ENCODE data around the gene SKIL.

- TF ChIP-seq, protein P1, sequence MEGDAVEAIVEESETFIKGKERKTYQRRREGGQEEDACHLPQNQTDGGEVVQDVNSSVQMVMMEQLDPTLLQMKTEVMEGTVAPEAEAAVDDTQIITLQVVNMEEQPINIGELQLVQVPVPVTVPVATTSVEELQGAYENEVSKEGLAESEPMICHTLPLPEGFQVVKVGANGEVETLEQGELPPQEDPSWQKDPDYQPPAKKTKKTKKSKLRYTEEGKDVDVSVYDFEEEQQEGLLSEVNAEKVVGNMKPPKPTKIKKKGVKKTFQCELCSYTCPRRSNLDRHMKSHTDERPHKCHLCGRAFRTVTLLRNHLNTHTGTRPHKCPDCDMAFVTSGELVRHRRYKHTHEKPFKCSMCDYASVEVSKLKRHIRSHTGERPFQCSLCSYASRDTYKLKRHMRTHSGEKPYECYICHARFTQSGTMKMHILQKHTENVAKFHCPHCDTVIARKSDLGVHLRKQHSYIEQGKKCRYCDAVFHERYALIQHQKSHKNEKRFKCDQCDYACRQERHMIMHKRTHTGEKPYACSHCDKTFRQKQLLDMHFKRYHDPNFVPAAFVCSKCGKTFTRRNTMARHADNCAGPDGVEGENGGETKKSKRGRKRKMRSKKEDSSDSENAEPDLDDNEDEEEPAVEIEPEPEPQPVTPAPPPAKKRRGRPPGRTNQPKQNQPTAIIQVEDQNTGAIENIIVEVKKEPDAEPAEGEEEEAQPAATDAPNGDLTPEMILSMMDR (IDR thresholded peaks at IDR 0.05) = no peak
- no peak for TF ChIP-seq POLR2AphosphoS5 (IDR thresholded peaks at IDR 0.05; ENCODE audit: insufficient read depth in 1 of 2, low read depth in 1 of 2)
- no peak for TF ChIP-seq POLR2A (IDR thresholded peaks at IDR 0.05)
These were observed 82.8 kb downstream of the SKIL start for GRCh38 chr3:170440344-170440743.
